ENCODE data around the gene GNS.

- TF ChIP-seq CTCF (conservative IDR thresholded peaks at IDR 0.05; ENCODE audit: low read depth, low read length): no peak
- no peak for TF ChIP-seq RFX5 (IDR thresholded peaks at IDR 0.05; ENCODE audit: low read depth, low read length)
- TF ChIP-seq ELK1 (IDR thresholded peaks at IDR 0.05; ENCODE audit: borderline replicate concordance, low read depth, low read length): no peak
Measured at GRCh38 chr12:64685050-64685449, 74.2 kb downstream of the GNS start.

Measured in IMR-90 (cell line).